Measurements from ENCODE around the gene KRTCAP2.

GRCh38 chr1:155207806-155208540 is 34.9 kb upstream of the KRTCAP2 start, which contains the start of gene THBS3:
- TF ChIP-seq CTCF (IDR thresholded peaks at IDR 0.05; ENCODE audit: insufficient read depth, low read length), result no peak
- TF ChIP-seq POLR2AphosphoS5 (IDR thresholded peaks at IDR 0.05; ENCODE audit: low read depth), result no peak
- TF ChIP-seq, protein P1, sequence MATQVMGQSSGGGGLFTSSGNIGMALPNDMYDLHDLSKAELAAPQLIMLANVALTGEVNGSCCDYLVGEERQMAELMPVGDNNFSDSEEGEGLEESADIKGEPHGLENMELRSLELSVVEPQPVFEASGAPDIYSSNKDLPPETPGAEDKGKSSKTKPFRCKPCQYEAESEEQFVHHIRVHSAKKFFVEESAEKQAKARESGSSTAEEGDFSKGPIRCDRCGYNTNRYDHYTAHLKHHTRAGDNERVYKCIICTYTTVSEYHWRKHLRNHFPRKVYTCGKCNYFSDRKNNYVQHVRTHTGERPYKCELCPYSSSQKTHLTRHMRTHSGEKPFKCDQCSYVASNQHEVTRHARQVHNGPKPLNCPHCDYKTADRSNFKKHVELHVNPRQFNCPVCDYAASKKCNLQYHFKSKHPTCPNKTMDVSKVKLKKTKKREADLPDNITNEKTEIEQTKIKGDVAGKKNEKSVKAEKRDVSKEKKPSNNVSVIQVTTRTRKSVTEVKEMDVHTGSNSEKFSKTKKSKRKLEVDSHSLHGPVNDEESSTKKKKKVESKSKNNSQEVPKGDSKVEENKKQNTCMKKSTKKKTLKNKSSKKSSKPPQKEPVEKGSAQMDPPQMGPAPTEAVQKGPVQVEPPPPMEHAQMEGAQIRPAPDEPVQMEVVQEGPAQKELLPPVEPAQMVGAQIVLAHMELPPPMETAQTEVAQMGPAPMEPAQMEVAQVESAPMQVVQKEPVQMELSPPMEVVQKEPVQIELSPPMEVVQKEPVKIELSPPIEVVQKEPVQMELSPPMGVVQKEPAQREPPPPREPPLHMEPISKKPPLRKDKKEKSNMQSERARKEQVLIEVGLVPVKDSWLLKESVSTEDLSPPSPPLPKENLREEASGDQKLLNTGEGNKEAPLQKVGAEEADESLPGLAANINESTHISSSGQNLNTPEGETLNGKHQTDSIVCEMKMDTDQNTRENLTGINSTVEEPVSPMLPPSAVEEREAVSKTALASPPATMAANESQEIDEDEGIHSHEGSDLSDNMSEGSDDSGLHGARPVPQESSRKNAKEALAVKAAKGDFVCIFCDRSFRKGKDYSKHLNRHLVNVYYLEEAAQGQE (IDR thresholded peaks at IDR 0.05; ENCODE audit: insufficient replicate concordance, low read depth), result no peak

Data from HL-60 (cell line).